Left lobe of liver (tissue), 2 donors: ENCODE measurements around the gene HOXB8. TPM values are rescaled to one million over a fixed set of nuclear protein-coding genes. Genes with fewer than 3 reads are reported as not detected.

ENCODE experiments used
- ATAC-seq: fragments of 200-7000 bp; cut with Tn5 transposase; one replicate; pipeline ENCODE4 v1.9.1; 2020; ENCODE audit warnings: mild to moderate bottlenecking, moderate library complexity
- DNase-seq: peaks from one replicate; pipeline ENCODE4 v3.0.0-alpha.2; 2020; ENCODE audit warnings: low spot score
- total RNA-seq: library from RNA; stranded (reverse); gene quantifications from one replicate; pipeline ENCODE4 v1.2.1, GENCODE V29; 2021
- donor health status: DM: no; HTN: no; CAD: no; lungs with moderate emphysema.
- donor health status: DM: no; HTN: yes; CAD: no.

HOXB8 gene
- total RNA-seq, 1 donor from 2014 or later, result 0.15 TPM

- DNase-seq (no peak), ATAC-seq (no peak)
Measured at GRCh38 chr17:48596735-48597527, 18.2 kb downstream of the HOXB8 start.

GRCh38 chr17:48596000-48596734 is 18.9 kb downstream of the HOXB8 start:
- DNase-seq, result no peak
- no peak for ATAC-seq

- no peak for ATAC-seq
Measured at GRCh38 chr17:48595278-48595999, 19.7 kb downstream of the HOXB8 start.

GRCh38 chr17:48594538-48595277 is 20.4 kb downstream of the HOXB8 start:
- no peak for ATAC-seq

More at GRCh38 chr17:48595278-48595999, 19.7 kb downstream of the HOXB8 start:
- no peak for DNase-seq

GRCh38 chr17:48593840-48594537 is 21.1 kb downstream of the HOXB8 start:
- peak; percentile 68 for DNase-seq
- peak; percentile 77 for ATAC-seq

More at GRCh38 chr17:48594538-48595277, 20.4 kb downstream of the HOXB8 start:
- no peak for DNase-seq

- DNase-seq, result no peak
Measured at GRCh38 chr17:48593126-48593829, 21.8 kb downstream of the HOXB8 start, which contains the start of gene HOXB5. Gene HOXB5 (minus strand): TSS chr17:48593779. CDS start chr17:48593682, 97 bp downstream.

GRCh38 chr17:48592577-48592976 is 22.5 kb downstream of the HOXB8 start:
- DNase-seq (no peak), ATAC-seq (no peak)

More at GRCh38 chr17:48593126-48593829, 21.8 kb downstream of the HOXB8 start, which contains the start of gene HOXB5:
- ATAC-seq, result peak; percentile 5

- no peak for ATAC-seq
- DNase-seq, result no peak
Measured at GRCh38 chr17:48592057-48592514, 23.0 kb downstream of the HOXB8 start.

- no peak for DNase-seq
- ATAC-seq, result no peak
Measured at GRCh38 chr17:48591255-48592056, 23.6 kb downstream of the HOXB8 start.

- no peak for ATAC-seq
Measured at GRCh38 chr17:48590607-48591161, 24.4 kb downstream of the HOXB8 start.

GRCh38 chr17:48589831-48590606 is 25.1 kb downstream of the HOXB8 start, which contains the start of gene HOXB3:
Gene HOXB3 (minus strand): TSS chr17:48590241. CDS start chr17:48552474, 37,767 bp downstream.
- DNase-seq (no peak), ATAC-seq (no peak)

More at GRCh38 chr17:48590607-48591161, 24.4 kb downstream of the HOXB8 start:
- no peak for DNase-seq

- no peak for ATAC-seq
- DNase-seq, result no peak
Measured at GRCh38 chr17:48589060-48589830, 25.8 kb downstream of the HOXB8 start.

- DNase-seq, result no peak
- no peak for ATAC-seq
Measured at GRCh38 chr17:48588528-48588927, 26.6 kb downstream of the HOXB8 start.

- no peak for ATAC-seq
- DNase-seq, result no peak
Measured at GRCh38 chr17:48588074-48588415, 27.0 kb downstream of the HOXB8 start.

- DNase-seq (no peak), ATAC-seq (no peak)
Measured at GRCh38 chr17:48587276-48588073, 27.6 kb downstream of the HOXB8 start.
